Stimulated activated CD8-positive, alpha-beta memory T cell treated with anti-CD3 and anti-CD28 coated beads, Interleukin-4, amount 100 ng/mL, for 1 hour (primary cell): Measurements from ENCODE around the gene CREBL2.
A peak's percentile ranks its signal among the peaks of the same experiment; 100 is the strongest.
"Not testable (repeated sequence)": the region's sequence is repeated elsewhere in the genome, so short reads cannot be mapped to it uniquely, and the experiment has no call there.

Experiments used
- DNase-seq, 2 donors: peaks; one replicate each; pipeline ENCODE4 v3.0.0-alpha.2; 2020; ENCODE audit warnings: low read depth in 2 of 2, low spot score in 1 of 2

CREBL2 gene

DNA sequence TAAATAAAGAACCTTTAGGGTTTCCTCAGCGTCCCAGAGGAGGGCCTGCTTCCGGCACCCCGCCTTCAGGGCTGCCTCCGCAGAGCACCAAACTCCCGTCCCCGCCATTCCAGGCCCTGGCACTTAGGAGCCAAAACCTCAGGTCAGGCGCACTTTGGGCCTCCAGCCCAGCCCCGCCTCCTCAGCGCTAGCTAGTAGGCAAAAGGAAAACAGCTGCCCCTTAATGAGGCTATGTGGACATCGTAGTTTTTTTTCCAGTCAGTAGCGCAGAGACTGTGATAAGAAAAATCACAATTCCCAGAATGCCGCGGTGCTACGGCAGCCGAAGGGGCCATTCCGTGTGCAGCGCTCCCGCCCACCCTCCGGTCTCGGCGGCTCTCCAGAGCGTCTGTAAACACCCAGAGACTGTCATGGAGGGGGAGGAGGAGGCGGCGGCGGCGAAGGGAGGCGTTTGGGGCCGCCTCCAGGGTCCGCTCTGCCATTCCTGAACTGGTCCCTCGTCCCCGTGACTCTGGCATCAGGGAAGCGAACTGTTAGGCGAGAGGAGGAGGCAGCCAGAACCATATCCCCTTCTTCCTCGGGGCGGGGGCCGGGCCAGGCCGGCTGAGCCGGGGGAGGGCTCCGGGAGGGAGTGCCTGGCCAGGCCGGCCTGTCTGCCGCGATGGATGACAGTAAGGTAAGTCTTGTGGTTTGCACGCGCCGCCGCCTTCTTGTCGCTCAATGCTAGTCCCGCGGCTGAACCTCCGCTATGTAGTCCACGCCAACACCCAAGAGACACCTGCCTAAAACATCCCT, at the start of gene CREBL2:
TSS of gene CREBL2 (plus strand) at position 365 of the 795 bp plus-strand sequence. CDS start at position 662, 297 bp downstream.
- peak; percentile 53 to 68 for DNase-seq

DNA sequence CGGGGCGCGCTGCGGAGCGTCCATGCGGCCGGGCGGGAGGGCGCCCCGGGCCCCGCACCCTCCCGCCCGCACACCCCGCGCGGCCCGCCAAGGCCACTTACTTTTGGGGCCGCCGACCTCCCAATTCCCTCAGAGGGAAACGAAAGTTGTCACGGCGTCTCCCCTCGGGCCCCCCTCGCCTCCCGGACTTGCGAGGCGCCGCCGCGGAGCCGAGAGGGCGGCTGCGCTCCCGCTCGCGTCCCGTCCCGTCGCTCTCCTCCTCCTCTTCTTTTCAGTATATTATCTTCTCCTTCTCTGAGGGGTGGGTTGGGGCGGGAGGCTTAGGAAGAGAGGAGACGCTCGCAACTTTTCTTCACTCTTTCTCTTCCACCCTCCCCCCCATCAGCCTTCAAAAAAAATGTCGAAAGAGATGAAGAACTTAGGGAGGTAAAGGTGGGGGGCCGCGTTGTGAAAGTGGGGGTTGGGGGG, 49.6 kb upstream of the CREBL2 start:
- DNase-seq = no peak

- DNase-seq = peak; percentile 46 to 51
Observed at GRCh38 chr12:12562585-12563261, 49.0 kb upstream of the CREBL2 start, which contains the start of gene DUSP16. Gene DUSP16, minus strand, starts transcription at chr12:12562863. Its CDS starts 41,765 bp downstream, at chr12:12521098.

DNA sequence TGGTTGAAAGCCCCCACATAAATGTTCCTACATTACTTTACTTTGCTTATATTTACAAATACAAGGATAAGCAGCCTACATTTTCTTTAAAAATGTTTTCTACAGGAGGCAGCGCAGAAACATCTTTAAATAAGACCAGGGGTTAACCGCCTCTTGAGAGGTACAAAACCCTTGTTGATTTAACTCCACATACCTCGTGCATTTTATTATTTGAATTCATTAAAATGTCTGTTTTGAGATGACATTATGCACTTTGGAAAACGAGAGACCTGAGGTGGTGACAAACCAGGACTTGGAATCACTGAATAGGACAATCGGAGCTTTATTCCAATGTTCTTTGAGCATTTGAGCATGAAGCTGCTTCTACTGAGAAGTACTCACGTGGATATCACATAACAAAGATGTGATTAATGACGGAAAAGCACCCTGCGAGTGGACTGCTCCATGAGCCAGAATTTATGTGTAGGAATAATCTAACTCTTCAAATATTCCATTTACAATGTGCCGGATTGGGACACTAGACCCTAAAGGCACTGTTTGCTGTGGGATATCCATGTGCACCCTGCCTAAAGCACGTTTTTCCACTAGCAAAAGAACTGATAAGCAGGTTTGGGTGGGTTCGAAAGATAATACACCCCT, 48.3 kb upstream of the CREBL2 start:
- DNase-seq = no peak

DNA sequence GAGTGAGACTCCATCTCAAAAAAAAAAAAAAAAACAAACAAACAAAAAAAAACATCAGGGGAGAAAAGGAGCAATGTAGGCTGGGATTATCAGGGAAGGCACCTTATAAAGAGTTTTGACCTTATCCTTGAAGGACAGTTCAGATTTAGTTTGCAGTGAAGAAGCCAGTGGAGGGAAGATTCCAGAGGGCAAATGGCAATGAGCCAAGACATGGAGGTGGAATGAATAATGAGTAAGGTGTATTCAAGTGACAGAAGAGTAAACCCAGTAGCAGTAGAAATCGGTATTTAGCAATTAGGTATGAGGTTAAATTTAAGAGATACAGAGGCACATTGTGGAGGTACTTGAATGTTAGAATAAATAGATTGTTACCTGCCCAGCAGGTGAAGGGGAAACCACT, 46.8 kb upstream of the CREBL2 start:
- DNase-seq = no peak

- not testable (repeated sequence) for DNase-seq
Observed at GRCh38 chr12:12565971-12566370, 45.7 kb upstream of the CREBL2 start.

- no peak for DNase-seq
Observed at GRCh38 chr12:12572659-12573058, 39.0 kb upstream of the CREBL2 start.

DNA sequence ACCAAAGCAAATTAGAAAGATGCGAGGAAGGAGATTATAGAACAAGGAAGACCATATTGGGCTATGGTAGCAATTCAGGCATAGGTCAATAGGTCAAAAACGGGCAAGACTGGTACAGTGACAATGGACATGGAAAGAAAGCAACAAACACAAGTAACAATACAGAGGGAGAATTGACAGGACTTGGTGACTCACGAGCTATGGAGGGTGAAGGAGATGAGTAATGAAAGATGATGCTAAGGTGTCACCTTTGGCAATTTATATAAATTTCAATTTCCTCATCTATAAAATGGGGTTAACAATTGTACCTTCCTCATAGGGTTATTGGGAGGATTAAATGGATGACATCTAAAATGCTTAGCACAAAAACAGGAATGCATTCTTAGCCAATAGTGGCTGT, 33.9 kb upstream of the CREBL2 start:
- no peak for DNase-seq

DNA sequence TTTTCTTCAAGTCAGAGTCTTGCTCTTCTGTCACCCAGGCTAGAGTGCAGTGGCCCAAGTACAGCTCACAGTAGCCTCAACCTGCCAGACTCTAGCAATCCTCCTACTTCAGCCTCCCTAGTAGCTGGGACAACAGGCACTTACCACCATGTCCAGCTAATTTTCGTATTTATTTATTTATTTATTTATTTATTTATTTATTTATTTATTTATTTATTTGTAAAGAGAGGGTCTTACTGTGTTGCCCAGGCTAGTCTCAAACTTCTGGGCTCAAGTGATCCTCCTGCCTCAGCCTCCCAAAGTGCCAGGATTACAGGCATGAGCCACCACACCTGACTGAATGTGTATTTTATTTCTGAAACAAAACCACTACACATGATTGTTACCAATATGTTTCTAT, 31.0 kb upstream of the CREBL2 start:
- DNase-seq = not testable (repeated sequence)

DNA sequence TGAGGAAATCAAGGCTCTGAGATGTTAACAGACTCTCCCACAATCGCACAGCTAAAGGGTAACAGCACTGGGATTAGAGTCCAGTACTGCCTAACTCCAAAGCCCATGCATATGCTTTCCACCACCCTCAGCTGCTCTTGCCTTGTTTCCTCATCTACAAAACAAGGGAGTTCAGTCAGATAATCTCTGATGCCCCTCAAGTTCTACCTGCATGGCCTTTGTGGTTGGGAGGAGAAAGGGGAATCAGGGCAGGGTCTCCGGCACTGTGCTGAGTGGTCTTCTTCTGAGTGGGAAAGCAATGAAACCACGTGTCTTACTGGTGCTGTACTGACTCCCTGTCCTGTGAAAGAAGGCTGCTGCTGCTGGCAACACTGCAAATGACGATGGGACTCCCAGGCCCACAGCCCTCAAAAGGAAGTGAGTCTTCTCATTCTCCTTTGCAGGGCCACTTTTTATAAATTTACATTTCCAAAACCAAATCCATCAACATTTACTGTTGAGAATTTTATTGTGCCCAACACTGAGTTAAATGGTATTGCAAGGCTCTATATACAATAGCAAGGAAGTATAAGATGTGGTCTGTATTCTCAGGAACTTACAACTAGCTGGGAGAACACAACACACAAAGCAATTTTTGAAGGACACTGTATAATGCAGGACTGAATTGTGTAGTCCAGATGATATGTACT, 29.3 kb upstream of the CREBL2 start:
- no peak for DNase-seq

- no peak for DNase-seq
Observed at GRCh38 chr12:12582895-12583303, 28.8 kb upstream of the CREBL2 start.

GRCh38 chr12:12583510-12584178, 28.0 kb upstream of the CREBL2 start:
- no peak for DNase-seq

DNA sequence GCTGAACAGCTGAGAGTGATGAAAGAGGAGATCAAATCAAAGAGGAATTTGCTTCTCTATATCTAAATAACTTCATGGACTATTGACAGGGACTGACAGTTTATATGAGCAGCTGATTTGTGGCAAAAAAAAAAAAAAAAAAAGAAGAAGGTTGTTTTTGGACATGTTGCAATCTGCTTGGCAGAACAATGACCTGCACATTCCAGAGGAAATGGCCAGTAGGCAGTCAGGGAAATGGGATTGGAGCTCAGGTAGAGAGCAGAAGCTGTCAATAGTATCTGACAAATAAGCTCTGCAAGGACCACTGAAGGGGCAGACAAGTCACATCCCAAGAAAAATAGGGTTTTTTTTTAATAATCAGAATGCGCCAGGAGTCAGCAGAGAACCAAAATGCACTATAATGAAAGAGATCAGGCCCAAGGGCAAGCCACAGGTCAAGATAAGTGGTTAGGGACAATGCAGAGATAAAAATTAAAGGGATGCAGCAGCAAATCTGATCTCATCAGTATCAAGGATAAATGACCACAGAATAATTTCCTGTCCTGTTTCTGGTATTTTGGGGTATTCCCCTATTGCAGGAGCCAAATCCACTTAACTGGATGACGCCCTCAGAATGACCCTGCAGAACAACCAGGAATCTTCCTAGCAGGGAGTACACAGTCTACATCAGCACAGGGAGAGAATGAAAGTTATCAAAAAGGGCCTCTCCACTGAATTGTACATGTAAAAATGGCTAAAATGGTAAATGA, 26.4 kb upstream of the CREBL2 start:
- DNase-seq = no peak

- DNase-seq = no peak
Observed at GRCh38 chr12:12586879-12587675, 24.6 kb upstream of the CREBL2 start.

DNA sequence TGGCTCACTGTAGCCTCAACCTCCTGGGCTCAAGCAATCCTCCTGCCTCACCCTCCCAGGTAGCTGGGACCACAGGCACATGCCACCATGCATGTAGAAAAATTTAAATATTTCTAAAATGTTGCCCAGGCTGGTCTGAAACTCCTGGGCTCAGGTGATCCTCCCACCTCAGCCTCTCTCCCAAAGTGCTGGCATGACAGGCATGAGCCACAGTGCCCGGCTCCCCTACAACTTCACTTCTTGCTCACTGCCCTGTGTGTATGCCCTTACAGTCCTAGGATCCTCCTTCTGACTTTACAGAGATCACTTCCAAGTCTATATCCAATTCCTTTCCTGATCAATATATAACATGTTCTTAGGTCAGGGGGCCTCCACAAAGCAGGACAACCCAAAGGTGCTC, 23.8 kb upstream of the CREBL2 start:
- no peak for DNase-seq

DNA sequence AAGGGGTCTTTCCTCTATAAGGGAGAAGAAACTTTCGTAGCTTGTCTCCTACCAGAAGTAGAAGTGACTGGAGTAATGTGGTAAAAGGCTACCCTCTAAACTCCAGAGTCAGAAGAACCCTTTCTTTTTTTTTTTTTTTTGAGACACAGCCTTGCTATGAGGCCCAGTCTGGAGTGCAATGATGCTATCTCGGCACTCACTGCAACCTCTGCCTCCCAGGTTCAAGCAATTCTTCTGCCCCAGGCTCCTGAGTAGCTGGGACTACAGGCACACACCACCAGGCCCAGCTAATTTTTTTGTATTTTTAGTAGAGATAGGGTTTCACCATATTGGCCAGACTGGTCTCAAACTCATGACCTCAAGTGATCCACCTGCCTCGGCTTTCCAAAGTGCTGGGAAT, 23.2 kb upstream of the CREBL2 start:
- not testable (repeated sequence) for DNase-seq

GRCh38 chr12:12590961-12591360, 20.7 kb upstream of the CREBL2 start:
- DNase-seq = no peak

- no peak for DNase-seq
Observed at GRCh38 chr12:12592930-12593329, 18.7 kb upstream of the CREBL2 start.

- DNase-seq = not testable (repeated sequence)
Observed at GRCh38 chr12:12595929-12596328, 15.7 kb upstream of the CREBL2 start.
